ENCODE results near the gene ST3GAL2. TPM values are rescaled to one million over a fixed set of nuclear protein-coding genes. Genes with fewer than 3 reads are reported as not detected.

ST3GAL2 gene
- total and polyA plus RNA-seq, 5 donors from 2014 or later, result 10.5 to 22.1 (median 17.3) TPM

DNA sequence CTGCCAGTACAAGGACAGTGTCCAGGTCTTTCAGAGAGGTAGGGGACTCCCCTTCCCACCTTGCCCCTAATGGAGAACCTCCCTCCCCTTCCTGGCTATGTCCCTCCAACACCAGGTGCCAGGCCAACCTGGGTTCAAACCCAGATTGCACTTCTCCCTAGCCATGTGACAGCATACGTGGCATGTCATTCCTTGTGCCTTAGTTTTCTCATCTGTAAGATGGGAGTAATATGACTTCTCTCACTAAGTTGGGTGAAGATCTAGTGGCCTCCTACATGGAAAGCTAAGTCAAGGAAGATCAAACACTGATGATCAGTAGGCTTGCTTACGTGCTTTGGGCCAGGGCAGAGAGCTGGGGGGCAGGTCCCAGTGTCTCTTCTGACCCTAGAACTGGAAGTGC, 24.3 kb upstream of the ST3GAL2 start:
- Histone ChIP-seq H3K36me3 (ENCODE audit: control insufficient read depth, insufficient read depth, low read length) (peaks cover 20% of the 10 kb centered on the region), H3K27ac (ENCODE audit: insufficient read depth, low read length, poor library complexity, severe bottlenecking) (no peak overlapping the region), H3K4me3 (ENCODE audit: low read depth, low read length) (no peak overlapping the region), H3K9me3 (ENCODE audit: control insufficient read depth in 2 of 2, low read length in 2 of 2) (no peaks in the 10 kb centered on the region), H3K4me1 (ENCODE audit: control insufficient read depth, insufficient read depth, low read length, poor library complexity, severe bottlenecking) (no peaks in the 10 kb centered on the region), H3K27me3 (ENCODE audit: control insufficient read depth, insufficient read depth, low read length) (no peaks in the 10 kb centered on the region)
- no peak for ATAC-seq (ENCODE audit: low read depth in 2 of 2)
- no peak overlapping the region for H3K27ac Mint-ChIP-seq
- peaks cover 0 to 6% (median 2%) of the 10 kb centered on the region in 4 donors for H3K4me1 Mint-ChIP-seq
- H3K9me3 Mint-ChIP-seq, result no peaks in the 10 kb centered on the region
- H3K27me3 Mint-ChIP-seq, result no peaks in the 10 kb centered on the region
- H3K4me3 Mint-ChIP-seq, result no peak overlapping the region
- H3K36me3 Mint-ChIP-seq, result peaks cover 12% of the 10 kb centered on the region
- no peak for DNase-seq

DNA sequence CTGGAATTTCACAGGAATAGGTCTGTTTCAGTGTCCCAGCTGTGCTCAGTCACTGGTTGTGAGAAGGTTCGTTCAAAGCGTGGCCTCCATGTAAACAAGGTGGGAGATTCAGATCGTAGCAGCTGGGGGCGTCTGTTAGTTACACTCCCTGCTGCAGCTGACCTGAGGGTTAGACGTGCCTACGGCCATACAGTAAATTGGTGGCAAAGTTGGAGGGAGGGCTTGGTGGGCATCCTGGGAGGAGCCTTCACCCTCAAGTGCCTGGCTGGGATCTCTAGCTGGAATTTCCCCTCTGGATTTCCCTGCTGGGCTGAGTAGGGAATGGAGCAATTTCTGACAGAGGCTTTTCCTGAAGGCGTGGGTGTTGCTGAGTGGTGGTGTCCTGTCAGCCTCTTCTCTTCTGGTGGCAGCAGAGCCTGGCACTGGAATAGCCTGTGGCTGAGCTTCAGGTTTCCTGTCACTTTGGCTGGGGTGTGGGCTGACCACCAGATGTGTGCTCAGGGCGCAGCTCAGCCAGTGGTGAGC, 21.9 kb upstream of the ST3GAL2 start:
- H3K36me3 Mint-ChIP-seq, result peaks cover 8% of the 10 kb centered on the region
- H3K4me3 Mint-ChIP-seq, result no peak overlapping the region
- peaks cover under 1% of the 10 kb centered on the region for H3K4me1 ChIP-seq (ENCODE audit: control insufficient read depth, insufficient read depth, low read length, poor library complexity, severe bottlenecking)
- H3K27ac ChIP-seq (ENCODE audit: insufficient read depth, low read length, poor library complexity, severe bottlenecking), result no peak overlapping the region
- no peak overlapping the region for H3K4me3 ChIP-seq (ENCODE audit: low read depth, low read length)
- no peaks in the 10 kb centered on the region for H3K27me3 ChIP-seq (ENCODE audit: control insufficient read depth, insufficient read depth, low read length)
- H3K27ac Mint-ChIP-seq, result no peak overlapping the region
- peaks cover 5 to 13% (median 9%) of the 10 kb centered on the region in 4 donors for H3K4me1 Mint-ChIP-seq
- H3K36me3 ChIP-seq (ENCODE audit: control insufficient read depth, insufficient read depth, low read length), result peaks cover 11% of the 10 kb centered on the region
- H3K9me3 Mint-ChIP-seq, result no peaks in the 10 kb centered on the region
- H3K27me3 Mint-ChIP-seq, result no peaks in the 10 kb centered on the region
- ATAC-seq (ENCODE audit: low read depth in 2 of 2), result no peak
- H3K9me3 ChIP-seq (ENCODE audit: control insufficient read depth in 2 of 2, low read length in 2 of 2), result no peaks in the 10 kb centered on the region
- no peak for DNase-seq

DNA sequence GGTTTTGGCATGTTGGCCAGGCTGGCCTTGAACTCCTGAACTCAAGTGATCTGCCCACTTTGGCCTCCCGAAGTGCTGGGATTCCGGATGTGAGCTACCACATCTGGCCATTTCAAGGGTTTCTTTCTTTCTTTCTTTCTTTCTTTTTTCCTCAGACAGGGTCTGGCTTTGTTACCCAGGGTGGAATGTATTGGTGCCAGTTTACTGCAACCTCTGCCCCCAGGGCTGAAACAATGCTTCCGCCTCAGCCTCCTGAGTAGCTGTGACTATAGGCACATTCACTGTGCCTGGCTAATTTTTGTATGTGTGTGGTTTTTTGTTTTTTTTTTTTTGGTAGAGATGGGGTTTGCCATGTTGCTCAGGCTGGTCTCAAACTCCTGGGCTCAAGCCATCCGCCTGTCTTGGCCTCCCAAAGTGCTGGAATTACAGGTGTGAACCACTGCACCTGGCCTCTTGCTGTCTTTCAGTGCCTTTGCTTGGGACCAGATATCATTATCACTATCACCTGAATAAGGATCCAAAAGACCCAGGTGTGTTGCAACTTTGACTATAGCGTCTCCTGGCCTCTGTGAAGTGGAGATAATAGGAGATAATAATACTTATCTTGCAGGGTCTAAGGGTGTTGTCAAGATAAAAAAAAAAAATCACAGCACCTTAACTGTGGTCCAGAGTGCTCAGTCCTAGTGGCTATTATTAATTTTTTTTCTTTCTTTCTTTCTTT, 18.7 kb upstream of the ST3GAL2 start:
- H3K4me3 Mint-ChIP-seq, result peak overlapping the region in 2 of 4 donors; percentile 68 to 85
- H3K27me3 Mint-ChIP-seq, result no peaks in the 10 kb centered on the region
- H3K4me1 Mint-ChIP-seq, result peaks cover 13 to 34% (median 20%) of the 10 kb centered on the region in 4 donors
- Histone ChIP-seq H3K9me3 (ENCODE audit: control insufficient read depth in 2 of 2, low read length in 2 of 2) (no peaks in the 10 kb centered on the region), H3K4me3 (ENCODE audit: low read depth, low read length) (no peak overlapping the region), H3K36me3 (ENCODE audit: control insufficient read depth, insufficient read depth, low read length) (no peaks in the 10 kb centered on the region), H3K4me1 (ENCODE audit: control insufficient read depth, insufficient read depth, low read length, poor library complexity, severe bottlenecking) (peaks cover 17% of the 10 kb centered on the region), H3K27ac (ENCODE audit: insufficient read depth, low read length, poor library complexity, severe bottlenecking) (no peak overlapping the region), H3K27me3 (ENCODE audit: control insufficient read depth, insufficient read depth, low read length) (no peaks in the 10 kb centered on the region)
- H3K9me3 Mint-ChIP-seq, result no peaks in the 10 kb centered on the region
- no peaks in the 10 kb centered on the region for H3K36me3 Mint-ChIP-seq
- H3K27ac Mint-ChIP-seq, result peak overlapping the region in 1 of 3 donors; percentile 74
- no peak for ATAC-seq (ENCODE audit: low read depth in 2 of 2)
- no peak for DNase-seq

DNA sequence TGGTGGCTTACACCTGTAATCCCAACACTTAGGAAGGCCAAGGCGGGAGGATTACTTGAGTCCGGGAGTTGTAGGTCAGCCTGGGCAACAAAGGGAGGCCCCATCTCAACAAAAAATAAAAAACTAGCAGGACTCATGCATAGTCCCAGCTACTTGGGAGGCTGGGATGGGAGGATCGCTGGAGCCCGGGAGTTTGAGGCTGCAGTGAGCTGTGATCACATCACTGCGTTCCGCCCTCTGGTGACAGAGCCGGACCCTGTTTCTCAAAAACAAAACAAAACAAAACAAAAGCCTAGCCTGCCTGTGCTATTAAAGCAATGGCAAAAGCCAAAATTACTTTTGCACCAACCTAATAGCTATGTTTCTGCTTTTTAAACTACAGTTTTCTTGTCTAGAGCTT, 17.0 kb upstream of the ST3GAL2 start:
- DNase-seq, result no peak
- Mint-ChIP-seq H3K36me3 (no peaks in the 10 kb centered on the region), H3K4me1 (peaks cover 15 to 34% (median 20%) of the 10 kb centered on the region in 4 donors), H3K27ac (peak overlapping the region; percentile 79 to 81 (median 80)), H3K4me3 (peak overlapping the region; percentile 93 to 96 (median 94)), H3K27me3 (no peaks in the 10 kb centered on the region), H3K9me3 (no peaks in the 10 kb centered on the region)
- H3K27me3 ChIP-seq (ENCODE audit: control insufficient read depth, insufficient read depth, low read length), result no peaks in the 10 kb centered on the region
- H3K9me3 ChIP-seq (ENCODE audit: control insufficient read depth in 2 of 2, low read length in 2 of 2), result no peaks in the 10 kb centered on the region
- H3K4me1 ChIP-seq (ENCODE audit: control insufficient read depth, insufficient read depth, low read length, poor library complexity, severe bottlenecking), result peaks cover 17% of the 10 kb centered on the region
- ATAC-seq (ENCODE audit: low read depth in 2 of 2), result no peak
- H3K36me3 ChIP-seq (ENCODE audit: control insufficient read depth, insufficient read depth, low read length), result no peaks in the 10 kb centered on the region
- no peak overlapping the region for H3K27ac ChIP-seq (ENCODE audit: insufficient read depth, low read length, poor library complexity, severe bottlenecking)
- no peak overlapping the region for H3K4me3 ChIP-seq (ENCODE audit: low read depth, low read length)

DNA sequence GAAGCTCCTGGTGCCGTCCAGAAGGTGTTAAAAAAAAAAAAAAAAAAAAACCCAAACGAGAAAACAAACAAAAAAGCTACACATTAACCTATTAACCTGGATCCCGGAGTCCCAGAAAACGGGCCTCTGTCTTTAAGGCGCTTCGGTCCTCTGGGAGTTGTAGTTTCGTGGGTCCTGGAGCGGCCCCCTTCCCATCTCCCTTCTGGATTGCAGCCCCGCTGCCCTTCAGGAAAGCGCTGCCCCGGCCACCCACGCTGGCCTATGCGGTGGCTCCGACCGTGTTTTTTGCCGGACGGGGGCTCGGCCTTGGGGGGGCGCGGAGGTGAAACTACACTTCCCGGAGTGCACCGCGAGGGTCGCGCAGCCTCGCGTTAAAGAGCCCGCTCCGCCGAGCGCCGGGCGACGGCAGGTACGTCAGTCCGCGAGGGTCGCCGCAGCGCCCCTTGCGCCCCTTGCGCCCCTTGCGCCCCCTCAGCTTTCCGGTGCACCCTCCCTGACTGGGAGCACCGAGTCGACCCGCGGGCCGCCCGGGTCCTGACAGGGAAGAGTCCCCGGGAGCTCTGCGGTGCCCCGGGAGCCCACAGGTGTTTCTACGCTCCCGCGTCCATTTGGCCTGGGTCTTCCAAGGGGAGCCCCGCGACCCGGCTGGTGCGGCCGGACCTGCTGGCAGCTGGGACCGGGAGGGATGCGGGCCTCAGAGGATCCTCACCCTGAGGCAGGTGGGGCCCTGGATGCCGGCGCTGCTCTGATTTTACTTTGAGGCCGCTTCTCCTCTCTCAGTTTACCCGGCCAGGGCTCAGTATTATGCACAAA, 15.5 kb upstream of the ST3GAL2 start, which contains the start of gene FCSK:
Gene FCSK, plus strand, starts transcription at position 374 of the 813 bp plus-strand sequence. CDS start 8,596 bp downstream, outside the sequence.
- Histone ChIP-seq H3K4me1 (ENCODE audit: control insufficient read depth, insufficient read depth, low read length, poor library complexity, severe bottlenecking) (peaks cover 17% of the 10 kb centered on the region), H3K4me3 (ENCODE audit: low read depth, low read length) (peak within 1 kb of the TSS; percentile 84), H3K27me3 (ENCODE audit: control insufficient read depth, insufficient read depth, low read length) (no peaks in the 10 kb centered on the region), H3K36me3 (ENCODE audit: control insufficient read depth, insufficient read depth, low read length) (no peaks in the 10 kb centered on the region), H3K27ac (ENCODE audit: insufficient read depth, low read length, poor library complexity, severe bottlenecking) (peak within 1 kb of the TSS; percentile 87), H3K9me3 (ENCODE audit: control insufficient read depth in 2 of 2, low read length in 2 of 2) (no peaks in the 10 kb centered on the region)
- peak; percentile 61 to 86 (median 79) for DNase-seq
- H3K9me3 Mint-ChIP-seq, result no peaks in the 10 kb centered on the region
- peak within 1 kb of the TSS; percentile 90 to 95 (median 92) for H3K27ac Mint-ChIP-seq
- peak within 1 kb of the TSS; percentile 93 to 96 (median 94) for H3K4me3 Mint-ChIP-seq
- no peaks in the 10 kb centered on the region for H3K27me3 Mint-ChIP-seq
- H3K4me1 Mint-ChIP-seq, result peaks cover 15 to 43% (median 25%) of the 10 kb centered on the region in 4 donors
- no peaks in the 10 kb centered on the region for H3K36me3 Mint-ChIP-seq
- peak; percentile 93 for ATAC-seq (ENCODE audit: low read depth in 2 of 2)

DNA sequence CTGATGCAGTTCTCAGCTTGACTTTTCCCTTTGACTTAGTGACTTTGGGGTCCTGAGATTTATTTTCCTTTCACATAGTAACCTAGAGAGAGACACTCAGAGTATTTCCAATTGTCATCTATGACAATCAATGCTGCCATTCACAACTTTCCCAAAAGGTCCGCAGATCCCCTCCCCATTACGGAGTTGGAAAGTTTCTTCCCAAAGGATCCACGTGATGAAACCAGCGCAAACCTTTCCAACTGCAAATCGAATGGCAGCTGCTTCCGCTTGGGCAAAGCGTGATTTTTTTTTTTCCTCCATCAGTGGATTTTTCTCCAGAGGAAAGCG, 15.0 kb upstream of the ST3GAL2 start:
- Histone ChIP-seq H3K27ac (ENCODE audit: insufficient read depth, low read length, poor library complexity, severe bottlenecking) (peak overlapping the region; percentile 87), H3K4me1 (ENCODE audit: control insufficient read depth, insufficient read depth, low read length, poor library complexity, severe bottlenecking) (peaks cover 17% of the 10 kb centered on the region), H3K4me3 (ENCODE audit: low read depth, low read length) (peak overlapping the region; percentile 84), H3K9me3 (ENCODE audit: control insufficient read depth in 2 of 2, low read length in 2 of 2) (no peaks in the 10 kb centered on the region), H3K27me3 (ENCODE audit: control insufficient read depth, insufficient read depth, low read length) (no peaks in the 10 kb centered on the region), H3K36me3 (ENCODE audit: control insufficient read depth, insufficient read depth, low read length) (no peaks in the 10 kb centered on the region)
- ATAC-seq (ENCODE audit: low read depth in 2 of 2), result no peak
- Mint-ChIP-seq H3K27me3 (no peaks in the 10 kb centered on the region), H3K4me1 (peaks cover 15 to 45% (median 25%) of the 10 kb centered on the region in 4 donors), H3K36me3 (no peaks in the 10 kb centered on the region), H3K27ac (peak overlapping the region; percentile 90 to 95 (median 92)), H3K4me3 (peak overlapping the region; percentile 93 to 96 (median 94)), H3K9me3 (no peaks in the 10 kb centered on the region)
- DNase-seq, result no peak

DNA sequence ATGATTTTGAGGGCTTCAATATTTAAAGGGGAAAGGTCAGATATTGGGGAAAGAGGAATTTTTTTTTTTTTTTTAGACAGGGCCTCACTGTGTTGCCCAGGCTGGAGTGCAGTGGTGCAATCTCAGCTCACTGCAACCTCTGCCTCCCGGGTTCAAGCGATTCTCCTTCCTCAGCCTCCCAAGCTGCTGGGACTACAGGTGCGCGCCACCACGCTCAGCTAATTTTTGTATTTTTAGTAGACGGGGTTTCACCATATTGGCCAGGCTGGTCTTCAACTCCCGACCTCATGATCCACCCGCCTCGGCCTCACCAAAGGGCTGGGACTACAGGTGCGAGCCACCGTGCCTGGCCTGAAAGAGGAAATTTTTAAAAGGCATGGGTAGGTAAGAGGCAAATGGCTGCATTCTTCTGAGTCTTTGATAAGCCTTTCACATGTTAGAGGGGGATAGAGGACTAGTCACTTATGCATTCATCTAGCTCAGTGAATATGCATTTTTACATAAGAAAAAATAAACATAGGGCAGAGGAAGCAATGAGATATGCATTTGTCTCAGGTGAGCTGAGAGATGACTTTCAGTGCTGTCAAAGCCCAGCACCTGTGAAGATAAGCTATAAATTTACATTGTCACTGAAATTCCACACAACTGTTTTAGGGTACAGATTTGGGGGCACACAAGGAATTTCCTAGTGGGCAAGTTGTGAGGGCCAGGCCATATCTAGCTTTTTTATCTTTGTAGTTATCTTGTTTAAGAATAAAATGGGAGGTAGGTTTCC, 14.4 kb upstream of the ST3GAL2 start:
- no peaks in the 10 kb centered on the region for H3K36me3 ChIP-seq (ENCODE audit: control insufficient read depth, insufficient read depth, low read length)
- Mint-ChIP-seq H3K9me3 (no peaks in the 10 kb centered on the region), H3K36me3 (no peaks in the 10 kb centered on the region), H3K4me1 (peaks cover 15 to 45% (median 25%) of the 10 kb centered on the region in 4 donors), H3K27ac (peak overlapping the region; percentile 90 to 95 (median 92)), H3K27me3 (no peaks in the 10 kb centered on the region), H3K4me3 (peak overlapping the region; percentile 93 to 96 (median 94))
- peak overlapping the region; percentile 87 for H3K27ac ChIP-seq (ENCODE audit: insufficient read depth, low read length, poor library complexity, severe bottlenecking)
- no peaks in the 10 kb centered on the region for H3K9me3 ChIP-seq (ENCODE audit: control insufficient read depth in 2 of 2, low read length in 2 of 2)
- peaks cover 17% of the 10 kb centered on the region for H3K4me1 ChIP-seq (ENCODE audit: control insufficient read depth, insufficient read depth, low read length, poor library complexity, severe bottlenecking)
- no peak for DNase-seq
- ATAC-seq (ENCODE audit: low read depth in 2 of 2), result no peak
- H3K4me3 ChIP-seq (ENCODE audit: low read depth, low read length), result peak overlapping the region; percentile 84
- H3K27me3 ChIP-seq (ENCODE audit: control insufficient read depth, insufficient read depth, low read length), result no peaks in the 10 kb centered on the region
